WTC11 (cell line): ENCODE data around the gene CPLX3. TPM values are rescaled to one million over a fixed set of nuclear protein-coding genes. Genes with fewer than 3 reads are reported as not detected.

Experiments
- ATAC-seq: fragments of 200-7000 bp; cut with Tn5 transposase; 2 replicates; pipeline ENCODE4 v1.10.0; 2021; ENCODE audit warnings: mild to moderate bottlenecking, moderate library complexity
- CTCF ChIA-PET: fragments of 300-600 bp; sonication (Branson Sonifier 250); formaldehyde crosslinking; loops from one replicate; lab custom pipeline; 2021; ENCODE audit warnings: antibody characterized with exemption; lab: Charles Lee
- POLR2A ChIA-PET: fragments of 350-600 bp; sonication (Branson Sonifier 250); formaldehyde crosslinking; loops from one replicate; lab custom pipeline; 2021; ENCODE audit warnings: antibody characterized with exemption; lab: Charles Lee
- DNase-seq: peaks from one replicate; pipeline ENCODE4 v3.0.0; 2021; ENCODE audit warnings: low spot score
- H3K27ac Mint-ChIP-seq: 2 replicates; pipeline ENCODE4 v1.8.0; 2021; ENCODE audit warnings: mixed read lengths
- H3K27me3 Mint-ChIP-seq: 2 replicates; pipeline ENCODE4 v1.8.0; 2021; ENCODE audit warnings: low read depth, mild to moderate bottlenecking, moderate library complexity, mixed read lengths
- H3K36me3 Mint-ChIP-seq: 2 replicates; pipeline ENCODE4 v1.8.0; 2021; ENCODE audit warnings: mixed read lengths
- H3K4me1 Mint-ChIP-seq: 2 replicates; pipeline ENCODE4 v1.8.0; 2022; ENCODE audit warnings: mixed read lengths
- H3K4me3 Mint-ChIP-seq: 2 replicates; pipeline ENCODE4 v1.8.0; 2021; ENCODE audit warnings: mild to moderate bottlenecking, moderate library complexity, mixed read lengths
- H3K9me3 Mint-ChIP-seq: 2 replicates; pipeline ENCODE4 v1.8.0; 2021; ENCODE audit warnings: mixed read lengths
- AFF4 ChIP-seq: sonication (generic); formaldehyde crosslinking; IDR thresholded peaks from 2 replicates; pipeline ENCODE4 v1.8.1; 2023; ENCODE audit warnings: mild to moderate bottlenecking, missing genetic modification reagents, borderline replicate concordance
- EMX1 ChIP-seq: fragments of 250-450 bp; sonication (Bioruptor Pico); IDR thresholded peaks from 2 replicates; pipeline ENCODE4 v1.8.0; 2021; ENCODE audit warnings: mild to moderate bottlenecking
- ERG ChIP-seq: fragments of 250-450 bp; sonication (Bioruptor Pico); IDR thresholded peaks from 2 replicates; pipeline ENCODE4 v1.8.0; 2021; ENCODE audit warnings: mild to moderate bottlenecking
- FOXK1 ChIP-seq: sonication (generic); formaldehyde crosslinking; IDR thresholded peaks from 2 replicates; pipeline ENCODE4 v1.8.0; 2022; ENCODE audit warnings: mild to moderate bottlenecking, moderate library complexity, missing genetic modification reagents
- GTF2I ChIP-seq: fragments of 250-450 bp; sonication (Bioruptor Pico); conservative IDR thresholded peaks from 2 replicates; pipeline ENCODE4 v1.4.0; 2021; ENCODE audit warnings: mild to moderate bottlenecking
- HMGA2 ChIP-seq: fragments of 250-450 bp; sonication (Bioruptor Pico); IDR thresholded peaks from 2 replicates; pipeline ENCODE4 v1.4.0; 2021; ENCODE audit warnings: mild to moderate bottlenecking, moderate library complexity
- JAZF1 ChIP-seq: fragments of 250-450 bp; sonication (Bioruptor Pico); IDR thresholded peaks from 2 replicates; pipeline ENCODE4 v1.9.0; 2021; ENCODE audit warnings: moderate library complexity, mild to moderate bottlenecking, inconsistent platforms
- NFATC4 ChIP-seq: fragments of 250-450 bp; sonication (Bioruptor Pico); IDR thresholded peaks from 2 replicates; pipeline ENCODE4 v1.9.0; 2021; ENCODE audit warnings: mild to moderate bottlenecking
- PREB ChIP-seq: sonication (generic); formaldehyde crosslinking; IDR thresholded peaks from 2 replicates; pipeline ENCODE4 v1.8.1; 2022; ENCODE audit warnings: mild to moderate bottlenecking, missing genetic modification reagents, moderate library complexity, borderline replicate concordance
- SMAD4 ChIP-seq: sonication (generic); formaldehyde crosslinking; IDR thresholded peaks from 2 replicates; pipeline ENCODE4 v1.8.0; 2022; ENCODE audit warnings: mild to moderate bottlenecking, missing genetic modification reagents
- TCF7 ChIP-seq: sonication (generic); formaldehyde crosslinking; IDR thresholded peaks from 2 replicates; pipeline ENCODE4 v1.8.0; 2022; ENCODE audit warnings: mild to moderate bottlenecking, low read depth, missing genetic modification reagents, moderate library complexity
- USF1 ChIP-seq: sonication (generic); formaldehyde crosslinking; IDR thresholded peaks from 2 replicates; pipeline ENCODE4 v1.8.0; 2022; ENCODE audit warnings: mild to moderate bottlenecking, missing genetic modification reagents
- ZMAT4 ChIP-seq: fragments of 250-450 bp; sonication (Bioruptor Pico); IDR thresholded peaks from 2 replicates; pipeline ENCODE4 v1.9.0; 2021; ENCODE audit warnings: mild to moderate bottlenecking
- ZNF219 ChIP-seq: sonication (generic); formaldehyde crosslinking; IDR thresholded peaks from 2 replicates; pipeline ENCODE4 v1.8.0; 2023; ENCODE audit warnings: missing genetic modification reagents, mild to moderate bottlenecking, borderline replicate concordance
- ZNF232 ChIP-seq: sonication (generic); formaldehyde crosslinking; IDR thresholded peaks from 2 replicates; pipeline ENCODE4 v1.8.0; 2022; ENCODE audit warnings: mild to moderate bottlenecking, missing genetic modification reagents
- ZNF263 ChIP-seq: sonication (generic); formaldehyde crosslinking; IDR thresholded peaks from 2 replicates; pipeline ENCODE4 v1.8.1; 2022; ENCODE audit warnings: low read depth, mild to moderate bottlenecking, moderate library complexity, missing genetic modification reagents
- ZNF396 ChIP-seq: fragments of 250-450 bp; sonication (Bioruptor Pico); IDR thresholded peaks from 2 replicates; pipeline ENCODE4 v1.8.0; 2021; ENCODE audit warnings: mild to moderate bottlenecking, moderate library complexity, borderline replicate concordance
- total RNA-seq: library from RNA; stranded (reverse); gene quantifications from 3 replicates; pipeline ENCODE4 v1.2.3, GENCODE V29; 2021

CPLX3 gene
- total RNA-seq, 1 experiment from 2014 or later: 0.09 TPM

GRCh38 chr15:74778599-74778970 lies 47.8 kb upstream of the CPLX3 start:
- TF ChIP-seq JAZF1: no peak
- TF ChIP-seq HMGA2 (CRISPR knock-in tag): no peak
- TF ChIP-seq FOXK1 (CRISPR knock-in tag): no peak
- no peak for TF ChIP-seq EMX1 (CRISPR knock-in tag)
- TF ChIP-seq TCF7 (CRISPR knock-in tag): no peak
- Mint-ChIP-seq H3K27ac (no peak overlapping the region), H3K9me3 (no peaks in the 10 kb centered on the region), H3K4me1 (peaks cover 49% of the 10 kb centered on the region), H3K27me3 (peaks cover 26% of the 10 kb centered on the region), H3K4me3 (no peak overlapping the region), H3K36me3 (no peaks in the 10 kb centered on the region)
- POLR2A ChIA-PET: interaction anchor here (0.7 kb wide), 1 partner anchor 774 kb away, joined by 9 read pairs; no protein-coding TSS in a partner anchor
- no peak for DNase-seq
- CTCF ChIA-PET: interaction anchor here (1.4 to 14.8 kb wide), 5 partner anchors 5 to 157 kb away, joined by 6 to 360 read pairs (median 19); partner anchors contain the start of gene CSK
- no peak for ATAC-seq

GRCh38 chr15:74779162-74779648 lies 47.2 kb upstream of the CPLX3 start:
- H3K36me3 Mint-ChIP-seq: no peaks in the 10 kb centered on the region
- no peak overlapping the region for H3K4me3 Mint-ChIP-seq
- POLR2A ChIA-PET: no interaction called here
- ATAC-seq (no peak), DNase-seq (no peak)
- TF ChIP-seq ZNF396 (no peak), AFF4 (CRISPR knock-in tag) (no peak)
- no peaks in the 10 kb centered on the region for H3K9me3 Mint-ChIP-seq
- H3K4me1 Mint-ChIP-seq: peaks cover 47% of the 10 kb centered on the region
- H3K27me3 Mint-ChIP-seq: peaks cover 26% of the 10 kb centered on the region
- H3K27ac Mint-ChIP-seq: no peak overlapping the region
- CTCF ChIA-PET: interaction anchor here (0.9 to 14.8 kb wide), 4 partner anchors 5 to 21 kb away, joined by 3 to 360 read pairs (median 190); partner anchors contain the start of gene CSK

GRCh38 chr15:74780523-74781430 lies 45.6 kb upstream of the CPLX3 start:
- ATAC-seq (no peak), DNase-seq (no peak)
- TF ChIP-seq PREB: no peak
- Mint-ChIP-seq H3K36me3 (no peaks in the 10 kb centered on the region), H3K4me3 (peak overlapping the region; percentile 83), H3K4me1 (peaks cover 50% of the 10 kb centered on the region), H3K27ac (no peak overlapping the region), H3K9me3 (no peaks in the 10 kb centered on the region), H3K27me3 (peaks cover 26% of the 10 kb centered on the region)
- CTCF ChIA-PET: interaction anchor here (0.6 to 14.8 kb wide), 23 partner anchors 7 to 240 kb away, joined by 3 to 360 read pairs (median 3); partner anchors contain the start of genes ARID3B, CYP1A1 and SCAMP5
- POLR2A ChIA-PET: interaction anchor here (1.7 kb wide), 1 partner anchor 21 kb away, joined by 5 read pairs; no protein-coding TSS in a partner anchor

- Mint-ChIP-seq H3K9me3 (no peaks in the 10 kb centered on the region), H3K4me3 (peak within 1 kb of the TSS; percentile 83), H3K27me3 (peaks cover 26% of the 10 kb centered on the region), H3K36me3 (no peaks in the 10 kb centered on the region), H3K27ac (no peak within 1 kb of the TSS), H3K4me1 (peaks cover 50% of the 10 kb centered on the region)
- DNase-seq: peak; percentile 58
- CTCF ChIA-PET: interaction anchor here (0.6 to 14.8 kb wide), 22 partner anchors 8 to 241 kb away, joined by 3 to 360 read pairs (median 3); partner anchors contain the start of genes ARID3B, CYP1A1 and SCAMP5
- POLR2A ChIA-PET: interaction anchor here (1.7 kb wide), 1 partner anchor 21 kb away, joined by 5 read pairs; no protein-coding TSS in a partner anchor
- ATAC-seq: peak; percentile 66
- TF ChIP-seq GTF2I (CRISPR knock-in tag): no peak
- no peak for TF ChIP-seq ZNF219
- no peak for TF ChIP-seq HMGA2 (CRISPR knock-in tag)
- TF ChIP-seq ZMAT4 (CRISPR knock-in tag): no peak
- TF ChIP-seq USF1 (CRISPR knock-in tag): no peak
- TF ChIP-seq ZNF232: no peak
- TF ChIP-seq TCF7 (CRISPR knock-in tag): no peak
- TF ChIP-seq NFATC4 (CRISPR knock-in tag): no peak
- no peak for TF ChIP-seq ZNF263 (CRISPR knock-in tag)
- no peak for TF ChIP-seq EMX1 (CRISPR knock-in tag)
- TF ChIP-seq ERG (CRISPR knock-in tag): no peak
- no peak for TF ChIP-seq SMAD4 (CRISPR knock-in tag)
These were observed 44.8 kb upstream of the CPLX3 start, which contains the start of gene CSK for GRCh38 chr15:74781431-74782258. TSS of gene CSK (plus strand) at chr15:74782080. CDS start at chr15:74798298, 16,218 bp downstream.
